B cell (primary cell): Measurements from ENCODE around the gene PANK4. TPM values are rescaled to one million over a fixed set of nuclear protein-coding genes. Genes with fewer than 3 reads are reported as not detected.
"Not testable (repeated sequence)": the region's sequence is repeated elsewhere in the genome, so short reads cannot be mapped to it uniquely, and the experiment has no call there.

ENCODE experiments used
- ATAC-seq: fragments of 200-7000 bp; cut with Tn5 transposase; one replicate; pipeline ENCODE4 v1.10.0; 2021; ENCODE audit warnings: low read depth, mild to moderate bottlenecking, moderate number of reproducible peaks, moderate library complexity
- CTCF ChIA-PET: fragments of 350-600 bp; sonication (Branson Sonifier 250); formaldehyde crosslinking; loops from one replicate; lab custom pipeline; 2021; ENCODE audit warnings: antibody characterized with exemption, inconsistent platforms; lab: Charles Lee
- POLR2A ChIA-PET: fragments of 350-600 bp; sonication (Branson Sonifier 250); formaldehyde crosslinking; loops from one replicate; lab custom pipeline; 2021; ENCODE audit warnings: antibody characterized with exemption; lab: Charles Lee
- DNase-seq: peaks from one replicate; pipeline ENCODE4 v3.0.0; 2013
- H2AFZ ChIP-seq: 2 replicates; pipeline ENCODE4 v1.6.1; 2012; ENCODE audit warnings: mild to moderate bottlenecking, low read depth, low read length; ENCODE audit not compliant: insufficient read depth, poor library complexity, severe bottlenecking
- H3K27ac ChIP-seq, 2 donors: 1 replicate in 1 of 2; 2 replicates in 1 of 2; pipeline ENCODE4 v1.5.1; 2012 to 2013; ENCODE audit warnings: low read length in 2 of 2, mild to moderate bottlenecking in 2 of 2, moderate library complexity in 1 of 2
- H3K27me3 ChIP-seq, 4 experiments: fragments of 200-600 bp in 1 of 4; sonication (generic) in 1 of 4; replicated peaks in 1 of 4; 1 replicate in 2 of 4; 2 replicates in 2 of 4; pipeline versions ENCODE4 v1.6.1 to v1.7.0; 2013 to 2016; ENCODE audit warnings: low read length in 3 of 4, mild to moderate bottlenecking in 2 of 4, mixed read lengths in 1 of 4, moderate library complexity in 1 of 4; ENCODE audit not compliant: insufficient read depth in 4 of 4, control insufficient read depth in 3 of 4; ENCODE audit errors: control extremely low read depth in 1 of 4
- H3K36me3 ChIP-seq, 2 experiments: replicated peaks in 1 of 2; 1 replicate in 1 of 2; 2 replicates in 1 of 2; pipeline versions ENCODE4 v1.6.1 to v1.7.1; 2013; ENCODE audit warnings: low read length in 1 of 2; ENCODE audit not compliant: insufficient read depth in 2 of 2, control insufficient read depth in 1 of 2; ENCODE audit errors: control extremely low read depth in 1 of 2, extremely low read depth in 1 of 2
- H3K4me1 ChIP-seq, 2 donors: fragments of 200-600 bp in 1 of 2; sonication (generic) in 1 of 2; 1 replicate in 1 of 2; 2 replicates in 1 of 2; pipeline versions ENCODE4 v1.5.1 to v1.6.1; 2013 to 2017; ENCODE audit warnings: low read length in 2 of 2; ENCODE audit not compliant: control insufficient read depth in 2 of 2, insufficient read depth in 2 of 2
- H3K4me2 ChIP-seq: replicated peaks from 2 replicates; pipeline ENCODE3; 2012; ENCODE audit warnings: mild to moderate bottlenecking, low read depth, low read length; ENCODE audit not compliant: poor library complexity, severe bottlenecking
- H3K4me3 ChIP-seq, 5 experiments: fragments of 200-600 bp in 1 of 5; sonication (generic) in 1 of 5; 1 replicate in 3 of 5; 2 replicates in 2 of 5; pipeline versions ENCODE4 v1.5.1 to v1.7.0; 2011 to 2016; ENCODE audit warnings: low read length in 4 of 5, mild to moderate bottlenecking in 4 of 5, low read depth in 2 of 5, control low read depth in 1 of 5, moderate library complexity in 1 of 5; ENCODE audit not compliant: insufficient read depth in 1 of 5; ENCODE audit errors: control extremely low read depth in 1 of 5, extremely low read depth in 1 of 5
- H3K79me2 ChIP-seq: fragments of 200-600 bp; sonication (generic); one replicate; pipeline ENCODE4 v1.6.0; 2016; ENCODE audit warnings: low read length; ENCODE audit not compliant: control insufficient read depth, insufficient read depth
- H3K9ac ChIP-seq: fragments of 200-600 bp; sonication (generic); 2 replicates; pipeline ENCODE4 v1.6.1; 2017; ENCODE audit warnings: mild to moderate bottlenecking, low read length, moderate library complexity
- H3K9me3 ChIP-seq, 3 donors: one replicate each; pipeline versions ENCODE4 v1.6.1 to v1.7.1; 2013; ENCODE audit warnings: low read length in 2 of 3; ENCODE audit not compliant: control insufficient read depth in 2 of 3, insufficient read depth in 1 of 3; ENCODE audit errors: control extremely low read depth in 1 of 3
- H4K20me1 ChIP-seq: 2 replicates; pipeline ENCODE4 v1.6.0; 2012; ENCODE audit warnings: mild to moderate bottlenecking, low read length; ENCODE audit not compliant: insufficient read depth, control insufficient read depth, poor library complexity, severe bottlenecking
- H3K27ac Mint-ChIP-seq: one replicate; pipeline ENCODE4 v1.8.0; 2021; ENCODE audit warnings: mixed read lengths
- H3K27me3 Mint-ChIP-seq: one replicate; pipeline ENCODE4 v1.8.0; 2021; ENCODE audit warnings: mixed read lengths
- H3K4me1 Mint-ChIP-seq: one replicate; pipeline ENCODE4 v1.8.0; 2021; ENCODE audit warnings: mixed read lengths
- H3K4me3 Mint-ChIP-seq: one replicate; pipeline ENCODE4 v1.8.0; 2021; ENCODE audit warnings: mixed read lengths
- H3K9me3 Mint-ChIP-seq: one replicate; pipeline ENCODE4 v1.8.0; 2022; ENCODE audit warnings: mixed read lengths; ENCODE audit not compliant: insufficient read depth
- CTCF ChIP-seq: fragments of 200-600 bp; IDR thresholded peaks from one replicate; pipeline ENCODE4 v1.8.0; 2022; ENCODE audit warnings: antibody characterized with exemption, mild to moderate bottlenecking
- EZH2 ChIP-seq: IDR thresholded peaks from 2 replicates; pipeline ENCODE4 v1.6.1; 2012; ENCODE audit warnings: borderline replicate concordance, low read depth, mild to moderate bottlenecking, moderate library complexity, low read length; ENCODE audit not compliant: insufficient read depth, poor library complexity, severe bottlenecking
- WGBS: methylation state at CpG from one replicate; pipeline ENCODE4 v1.1.5; 2013; ENCODE audit warnings: missing lambda C conversion rate; ENCODE audit not compliant: insufficient coverage; 5-methylcytosine and 5-hydroxymethylcytosine counted together
- intact Hi-C: fragments of 100-400 bp; cut with micrococcal nuclease; formaldehyde crosslinking; loops from one replicate; pipeline ENCODE4 v1.10.0; 2022
- polyA plus RNA-seq: library from polyadenylated mRNA; depleted of rRNA; stranded (reverse); fragments of >200 nt; gene quantifications from 2 replicates; pipeline ENCODE4 v1.2.3, GENCODE V29; 2012
- total RNA-seq, 2 donors: library from RNA; stranded (reverse); fragments of 120-200 nt in 1 of 2; gene quantifications; 1 replicate in 1 of 2; 2 replicates in 1 of 2; pipeline versions ENCODE4 v1.2.3 to v1.2.4, GENCODE V29; 2013 to 2022

Gene PANK4
- total and polyA plus RNA-seq, 2 donors (not counting 1 experiment from before 2014, with no cell fraction given) = 38.0 to 80.5 TPM

- no peak overlapping the region for H3K4me3 Mint-ChIP-seq
- Histone ChIP-seq H4K20me1 (no peaks in the 10 kb centered on the region), H3K9ac (no peak overlapping the region), H3K4me2 (no peak overlapping the region), H3K4me3 (no peak overlapping the region), H3K27ac (no peak overlapping the region), H3K36me3 (no peaks in the 10 kb centered on the region), H3K9me3 (peaks cover 0 to 8% (median 0%) of the 10 kb centered on the region in 3 donors), H3K4me1 (peaks cover 9 to 12% of the 10 kb centered on the region in 2 donors), H3K27me3 (no peaks in the 10 kb centered on the region), H3K79me2 (no peaks in the 10 kb centered on the region), H2AFZ (no peak overlapping the region)
- no peak for TF ChIP-seq EZH2
- no peak for TF ChIP-seq CTCF
- peaks cover 9% of the 10 kb centered on the region for H3K9me3 Mint-ChIP-seq
- ATAC-seq (no peak), DNase-seq (no peak)
- no peak overlapping the region for H3K27ac Mint-ChIP-seq
- CTCF ChIA-PET = interaction anchor here (0.9 kb wide), 1 partner anchor 9 kb away, joined by 3 read pairs; no protein-coding TSS in a partner anchor
- WGBS = 95% methylated on average over 9 of the region's 9 CpGs
- no peaks in the 10 kb centered on the region for H3K27me3 Mint-ChIP-seq
- POLR2A ChIA-PET = interaction anchor here (1.6 kb wide), 1 partner anchor 14 kb away, joined by 3 read pairs; no protein-coding TSS in a partner anchor
- intact Hi-C loops = no loop called here
- H3K4me1 Mint-ChIP-seq = peaks cover 24% of the 10 kb centered on the region
Measured at GRCh38 chr1:2571348-2571747, 45.0 kb upstream of the PANK4 start.

GRCh38 chr1:2570332-2570731, 43.9 kb upstream of the PANK4 start:
- H3K9me3 ChIP-seq = peaks cover 0 to 8% (median 0%) of the 10 kb centered on the region in 3 donors
- ChIA-PET CTCF (no interaction called here), POLR2A (interaction anchor here (1.6 kb wide), 1 partner anchor 13 kb away, joined by 3 read pairs; no protein-coding TSS in a partner anchor)
- H3K27me3 Mint-ChIP-seq = no peaks in the 10 kb centered on the region
- peaks cover 0 to 2% of the 10 kb centered on the region in 2 donors for H3K4me1 ChIP-seq
- H4K20me1 ChIP-seq = no peaks in the 10 kb centered on the region
- H3K36me3 ChIP-seq = no peaks in the 10 kb centered on the region
- 79% methylated on average over 17 of the region's 17 CpGs for WGBS
- H2AFZ ChIP-seq = no peak overlapping the region
- no peak overlapping the region for H3K9ac ChIP-seq
- no peak overlapping the region for H3K4me3 Mint-ChIP-seq
- H3K4me3 ChIP-seq = no peak overlapping the region
- H3K27ac Mint-ChIP-seq = no peak overlapping the region
- H3K79me2 ChIP-seq = no peaks in the 10 kb centered on the region
- ATAC-seq (no peak), DNase-seq (no peak)
- H3K4me1 Mint-ChIP-seq = peaks cover 14% of the 10 kb centered on the region
- H3K27me3 ChIP-seq = no peaks in the 10 kb centered on the region
- TF ChIP-seq CTCF (no peak), EZH2 (no peak)
- H3K4me2 ChIP-seq = no peak overlapping the region
- peaks cover 9% of the 10 kb centered on the region for H3K9me3 Mint-ChIP-seq
- intact Hi-C loops = no loop called here
- no peak overlapping the region for H3K27ac ChIP-seq

GRCh38 chr1:2569703-2570102, 43.3 kb upstream of the PANK4 start:
- H3K27me3 Mint-ChIP-seq, H3K4me3 ChIP-seq, DNase-seq, H3K9me3 ChIP-seq, H3K79me2 ChIP-seq, H3K27me3 ChIP-seq, H4K20me1 ChIP-seq, POLR2A ChIA-PET, ATAC-seq, H2AFZ ChIP-seq, H3K9ac ChIP-seq, H3K27ac ChIP-seq, H3K36me3 ChIP-seq, H3K9me3 Mint-ChIP-seq, H3K4me2 ChIP-seq, H3K4me1 ChIP-seq, CTCF ChIA-PET, H3K27ac Mint-ChIP-seq, H3K4me3 Mint-ChIP-seq, intact Hi-C loops: not testable (repeated sequence)
- peaks cover 10% of the 10 kb centered on the region for H3K4me1 Mint-ChIP-seq
- 89% methylated on average over 12 of the region's 13 CpGs for WGBS
